G401.6 (cell line): ENCODE measurements around the gene UGDH.

Experiments
- FAIRE-seq: peaks from 2 replicates; lab custom pipeline; 2012; peaks lifted over from hg19 to GRCh38; lab: Jason Lieb, UNC

UGDH gene

GRCh38 chr4:39452153-39452859 lies 74.9 kb downstream of the UGDH start:
- FAIRE-seq, result no peak

- peak; percentile 75 for FAIRE-seq
These were observed 75.7 kb downstream of the UGDH start for GRCh38 chr4:39451423-39452023.

DNA sequence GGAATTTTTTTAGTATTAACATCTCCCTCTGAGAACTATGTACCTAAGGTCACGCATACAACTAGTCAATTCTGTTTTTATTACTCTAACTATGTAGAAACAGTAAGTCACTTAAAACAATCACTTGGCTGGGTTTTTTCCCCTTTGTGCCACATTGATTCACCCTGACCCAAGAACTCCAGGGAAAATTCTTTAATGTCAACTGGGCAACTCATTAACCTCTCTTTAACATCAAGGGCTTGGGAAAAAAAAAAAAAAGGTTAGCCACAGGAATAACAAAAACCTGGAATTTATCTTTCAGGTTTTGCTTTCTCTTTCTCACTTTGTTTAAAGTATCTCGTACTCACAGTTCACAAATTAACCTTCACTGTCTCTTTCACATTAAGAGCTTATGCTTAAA lies 76.6 kb downstream of the UGDH start:
- FAIRE-seq, result peak; percentile 46
